Neuronal stem cell (in vitro differentiated cells): Measurements from ENCODE around the gene TNNT1.
A peak's percentile ranks its signal among the peaks of the same experiment; 100 is the strongest.

ENCODE experiments used
- DNase-seq: peaks from one replicate; pipeline ENCODE4 v3.0.0-alpha.2; 2013; ENCODE audit warnings: low spot score
- H2AFZ ChIP-seq: one replicate; pipeline ENCODE4 v1.6.1; 2013; ENCODE audit warnings: mild to moderate bottlenecking, low read length, inconsistent platforms
- H2AK5ac ChIP-seq: 2 replicates; pipeline ENCODE4 v1.6.1; 2013; ENCODE audit warnings: low read depth, mild to moderate bottlenecking, inconsistent platforms, low read length, moderate library complexity, mixed read lengths
- H2BK120ac ChIP-seq: 2 replicates; pipeline ENCODE4 v1.6.1; 2013; ENCODE audit warnings: low read depth, mild to moderate bottlenecking, inconsistent platforms, low read length, moderate library complexity, mixed read lengths
- H2BK12ac ChIP-seq: one replicate; pipeline ENCODE4 v1.6.1; 2013; ENCODE audit warnings: low read length, inconsistent platforms
- H2BK15ac ChIP-seq: 2 replicates; pipeline ENCODE4 v1.6.1; 2013; ENCODE audit warnings: mild to moderate bottlenecking, low read length, inconsistent platforms, mixed read lengths
- H2BK5ac ChIP-seq: one replicate; pipeline ENCODE4 v1.6.1; 2013; ENCODE audit warnings: inconsistent platforms, mild to moderate bottlenecking, low read length, moderate library complexity
- H3K14ac ChIP-seq: one replicate; pipeline ENCODE4 v1.6.1; 2013; ENCODE audit warnings: low read length, inconsistent platforms
- H3K18ac ChIP-seq: 2 replicates; pipeline ENCODE4 v1.6.1; 2013; ENCODE audit warnings: low read length, inconsistent platforms
- H3K23ac ChIP-seq: 2 replicates; pipeline ENCODE4 v1.6.1; 2013; ENCODE audit warnings: low read depth, mild to moderate bottlenecking, mixed read lengths, low read length, inconsistent platforms; ENCODE audit not compliant: poor library complexity
- H3K27ac ChIP-seq: replicated peaks from 3 replicates; pipeline ENCODE4 v1.5.1; 2013; ENCODE audit warnings: low read length, inconsistent platforms
- H3K27me3 ChIP-seq, 3 experiments: 2 replicates each; pipeline ENCODE4 v1.6.1; 2013; ENCODE audit warnings: low read length in 3 of 3, mild to moderate bottlenecking in 2 of 3, inconsistent platforms in 1 of 3, low read depth in 1 of 3, mixed read lengths in 1 of 3, moderate library complexity in 1 of 3; ENCODE audit not compliant: control insufficient read depth in 3 of 3, insufficient read depth in 3 of 3
- H3K36me3 ChIP-seq, 2 donors: replicated peaks in 1 of 2; 2 replicates each; pipeline ENCODE4 v1.6.1; 2013; ENCODE audit warnings: low read length in 2 of 2; ENCODE audit not compliant: control insufficient read depth in 2 of 2, insufficient read depth in 2 of 2
- H3K4ac ChIP-seq: 2 replicates; pipeline ENCODE4 v1.6.1; 2013; ENCODE audit warnings: inconsistent platforms, mild to moderate bottlenecking, low read length, moderate library complexity
- H3K4me1 ChIP-seq, 2 donors: 1 replicate in 1 of 2; 2 replicates in 1 of 2; pipeline ENCODE4 v1.6.1; 2013; ENCODE audit warnings: low read length in 2 of 2, low read depth in 1 of 2; ENCODE audit not compliant: control insufficient read depth in 2 of 2, insufficient read depth in 1 of 2
- H3K4me2 ChIP-seq: one replicate; pipeline ENCODE4 v1.6.1; 2013; ENCODE audit warnings: mild to moderate bottlenecking, low read length, inconsistent platforms; ENCODE audit not compliant: insufficient read depth, poor library complexity, severe bottlenecking
- H3K4me3 ChIP-seq, 2 donors: 2 replicates each; pipeline ENCODE4 v1.5.1; 2013; ENCODE audit warnings: low read length in 2 of 2, mild to moderate bottlenecking in 2 of 2, inconsistent platforms in 1 of 2, moderate library complexity in 1 of 2
- H3K79me1 ChIP-seq: one replicate; pipeline ENCODE4 v1.6.1; 2013; ENCODE audit warnings: low read depth, mild to moderate bottlenecking, inconsistent platforms, low read length, moderate library complexity
- H3K9ac ChIP-seq: one replicate; pipeline ENCODE4 v1.6.1; 2013; ENCODE audit warnings: mild to moderate bottlenecking, low read depth, low read length, inconsistent platforms; ENCODE audit not compliant: poor library complexity
- H3K9me3 ChIP-seq, 2 donors: replicated peaks in 1 of 2; 2 replicates each; pipeline versions ENCODE3 to v1.6.1; 2013; ENCODE audit warnings: low read length in 2 of 2, mild to moderate bottlenecking in 2 of 2, inconsistent platforms in 1 of 2, low read depth in 1 of 2, mixed read lengths in 1 of 2, moderate library complexity in 1 of 2; ENCODE audit not compliant: control insufficient read depth in 2 of 2, insufficient read depth in 1 of 2
- H4K8ac ChIP-seq: one replicate; pipeline ENCODE4 v1.6.1; 2013; ENCODE audit warnings: low read depth, mild to moderate bottlenecking, inconsistent platforms, low read length, moderate library complexity
- H4K91ac ChIP-seq: one replicate; pipeline ENCODE4 v1.6.1; 2013; ENCODE audit warnings: low read length, low read depth, mild to moderate bottlenecking, inconsistent platforms; ENCODE audit not compliant: poor library complexity
- WGBS, 2 donors: extraction: QIAGEN DNeasy Blood & Tissue Kit; methylation state at CpG; one replicate each; pipeline ENCODE4 v1.1.7; 2013; ENCODE audit warnings: missing lambda C conversion rate in 2 of 2, mixed read lengths in 1 of 2; ENCODE audit not compliant: insufficient read length in 2 of 2, insufficient replicate concordance in 1 of 2; ENCODE audit errors: extremely low coverage in 2 of 2; 5-methylcytosine and 5-hydroxymethylcytosine counted together

TNNT1 gene

GRCh38 chr19:55097864-55098715, 50.9 kb downstream of the TNNT1 start:
- Histone ChIP-seq H3K4me2 (no peak overlapping the region), H3K23ac (peak overlapping the region; percentile 25), H2BK120ac (no peak overlapping the region), H4K8ac (no peak overlapping the region), H4K91ac (no peak overlapping the region), H3K27ac (no peak overlapping the region), H3K79me1 (peaks cover 8% of the 10 kb centered on the region), H2AK5ac (peak overlapping the region; percentile 70), H3K27me3 (no peaks in the 10 kb centered on the region), H2BK5ac (no peak overlapping the region), H3K9ac (no peak overlapping the region), H3K18ac (no peak overlapping the region), H2AFZ (no peak overlapping the region), H3K9me3 (peaks cover 0 to under 1% of the 10 kb centered on the region in 2 donors), H3K4me3 (no peak overlapping the region), H2BK12ac (no peak overlapping the region), H3K4ac (no peak overlapping the region), H3K14ac (peak overlapping the region; percentile 47), H2BK15ac (no peak overlapping the region), H3K36me3 (peaks cover 11 to 47% of the 10 kb centered on the region in 2 donors), H3K4me1 (peaks cover 0 to 12% of the 10 kb centered on the region in 2 donors)
- WGBS, 2 donors: no CpG with 5 or more reads among the region's 23 CpGs
- no peak for DNase-seq

GRCh38 chr19:55096061-55096701, 52.8 kb downstream of the TNNT1 start:
- no CpG with 5 or more reads among the region's 23 CpGs for WGBS, 2 donors
- Histone ChIP-seq H3K18ac (no peak overlapping the region), H2AFZ (no peak overlapping the region), H2BK15ac (no peak overlapping the region), H2BK5ac (no peak overlapping the region), H2BK12ac (no peak overlapping the region), H3K79me1 (peaks cover 8% of the 10 kb centered on the region), H3K27me3 (no peaks in the 10 kb centered on the region), H3K23ac (no peak overlapping the region), H4K91ac (no peak overlapping the region), H3K14ac (peak overlapping the region; percentile 63), H3K9ac (peak overlapping the region; percentile 9), H2BK120ac (no peak overlapping the region), H4K8ac (no peak overlapping the region), H3K4me1 (peaks cover 0 to 27% of the 10 kb centered on the region in 2 donors), H3K4me2 (no peak overlapping the region), H3K27ac (no peak overlapping the region), H3K4me3 (no peak overlapping the region), H3K36me3 (peaks cover 11 to 40% of the 10 kb centered on the region in 2 donors), H3K9me3 (no peaks in the 10 kb centered on the region), H2AK5ac (no peak overlapping the region), H3K4ac (no peak overlapping the region)
- DNase-seq: no peak

- Histone ChIP-seq H3K18ac (peak overlapping the region; percentile 59), H3K23ac (peak overlapping the region; percentile 65), H3K36me3 (peaks cover 18 to 46% of the 10 kb centered on the region in 2 donors), H2BK5ac (peak overlapping the region; percentile 82), H2AFZ (no peak overlapping the region), H3K14ac (peak overlapping the region; percentile 38), H3K4ac (no peak overlapping the region), H3K4me3 (no peak overlapping the region), H2BK12ac (no peak overlapping the region), H3K4me1 (peaks cover 0 to 28% of the 10 kb centered on the region in 2 donors), H3K4me2 (no peak overlapping the region), H3K9ac (no peak overlapping the region), H3K27me3 (no peaks in the 10 kb centered on the region), H2AK5ac (peak overlapping the region; percentile 90), H2BK120ac (no peak overlapping the region), H3K79me1 (peaks cover 8% of the 10 kb centered on the region), H4K91ac (no peak overlapping the region), H2BK15ac (peak overlapping the region; percentile 67), H3K9me3 (no peaks in the 10 kb centered on the region), H3K27ac (no peak overlapping the region), H4K8ac (no peak overlapping the region)
- whole genome bisulfite sequencing, 2 donors: no CpG with 5 or more reads among the region's 23 CpGs
- DNase-seq: no peak
These were observed 53.5 kb downstream of the TNNT1 start for GRCh38 chr19:55095260-55096060.
